GM20431 (cell line): ENCODE results near the gene NELFB.

Experiments used
- in situ Hi-C: fragments of 300-500 bp; cut with MseI, MboI; formaldehyde crosslinking; loops from one replicate; pipeline ENCODE4 v1.15.0; 2020; ENCODE audit warnings: low sequenced_read_pairs; ENCODE audit not compliant: unreplicated experiment

NELFB gene

DNA sequence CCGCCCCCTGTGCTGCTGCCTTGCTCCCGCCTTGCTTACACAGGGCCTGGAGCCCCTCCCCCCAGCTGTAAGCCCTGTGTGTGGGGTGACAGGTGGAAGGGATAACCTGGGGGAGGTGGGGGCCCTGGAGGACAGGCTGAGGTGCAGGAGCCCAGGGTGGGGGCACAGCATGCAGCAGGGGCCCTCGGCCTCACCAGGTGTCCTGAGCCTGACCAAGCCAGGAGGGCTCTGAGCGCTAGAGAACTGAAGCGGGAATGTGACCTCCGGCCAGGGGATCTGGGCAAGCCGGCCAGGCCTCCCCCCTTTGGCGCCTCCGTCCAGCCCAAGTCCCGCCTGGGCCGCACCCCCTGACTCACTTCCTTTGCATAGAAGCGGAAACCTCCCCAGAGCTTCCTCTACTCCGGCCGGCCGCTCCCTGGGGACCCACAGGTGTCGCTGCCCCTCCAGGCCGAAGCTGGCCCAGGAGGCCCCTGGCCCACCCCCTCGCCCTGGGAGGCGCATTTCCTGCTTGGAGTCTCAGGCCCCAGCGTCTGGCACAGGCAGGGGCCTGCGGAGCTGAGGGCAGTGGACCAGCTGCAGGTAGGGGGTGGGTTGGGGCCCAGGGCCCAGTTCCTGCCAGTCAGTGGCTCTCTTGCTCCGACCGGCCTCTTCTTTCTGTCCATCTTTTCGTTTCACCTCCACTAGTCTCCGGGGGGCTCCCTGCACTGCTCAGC, 22.4 kb downstream of the NELFB start, which contains the start of gene TOR4A:
TSS of gene TOR4A (plus strand) at position 398 of the 713 bp plus-strand sequence. CDS start 964 bp downstream, outside the sequence.
- in situ Hi-C loops: no loop called here

DNA sequence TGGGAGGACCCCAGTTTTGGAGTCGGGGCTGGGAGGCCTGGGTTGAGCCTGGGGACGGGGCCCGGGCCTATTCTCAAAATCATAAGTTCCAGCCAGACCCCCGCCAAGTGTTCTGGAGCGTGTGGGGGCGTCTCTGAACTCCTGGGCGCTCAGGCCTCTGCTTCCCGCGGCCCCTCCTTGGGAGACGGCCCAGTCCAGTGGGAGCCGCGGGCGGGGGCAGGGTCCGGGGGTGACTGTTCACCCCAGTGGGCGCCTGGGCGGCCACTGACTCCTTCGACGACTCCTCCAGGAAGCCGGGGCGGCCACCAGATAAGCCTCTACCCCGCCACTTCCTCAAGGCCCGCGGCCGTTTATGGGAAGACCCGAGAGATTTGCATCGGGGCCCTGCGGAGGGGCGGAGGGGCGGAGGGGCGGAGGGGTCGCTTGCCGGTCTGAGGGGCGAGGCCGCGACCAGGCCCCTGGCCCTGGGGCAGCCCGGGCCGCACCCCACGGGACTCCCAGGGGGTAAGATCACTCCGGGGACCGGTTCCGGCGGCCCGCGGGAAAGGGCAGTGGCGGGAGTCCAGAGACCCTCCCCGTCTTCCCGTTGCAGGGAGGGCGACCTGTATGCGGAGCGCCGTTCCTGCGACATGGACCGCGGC, 23.1 kb downstream of the NELFB start:
- in situ Hi-C loops: no loop called here

DNA sequence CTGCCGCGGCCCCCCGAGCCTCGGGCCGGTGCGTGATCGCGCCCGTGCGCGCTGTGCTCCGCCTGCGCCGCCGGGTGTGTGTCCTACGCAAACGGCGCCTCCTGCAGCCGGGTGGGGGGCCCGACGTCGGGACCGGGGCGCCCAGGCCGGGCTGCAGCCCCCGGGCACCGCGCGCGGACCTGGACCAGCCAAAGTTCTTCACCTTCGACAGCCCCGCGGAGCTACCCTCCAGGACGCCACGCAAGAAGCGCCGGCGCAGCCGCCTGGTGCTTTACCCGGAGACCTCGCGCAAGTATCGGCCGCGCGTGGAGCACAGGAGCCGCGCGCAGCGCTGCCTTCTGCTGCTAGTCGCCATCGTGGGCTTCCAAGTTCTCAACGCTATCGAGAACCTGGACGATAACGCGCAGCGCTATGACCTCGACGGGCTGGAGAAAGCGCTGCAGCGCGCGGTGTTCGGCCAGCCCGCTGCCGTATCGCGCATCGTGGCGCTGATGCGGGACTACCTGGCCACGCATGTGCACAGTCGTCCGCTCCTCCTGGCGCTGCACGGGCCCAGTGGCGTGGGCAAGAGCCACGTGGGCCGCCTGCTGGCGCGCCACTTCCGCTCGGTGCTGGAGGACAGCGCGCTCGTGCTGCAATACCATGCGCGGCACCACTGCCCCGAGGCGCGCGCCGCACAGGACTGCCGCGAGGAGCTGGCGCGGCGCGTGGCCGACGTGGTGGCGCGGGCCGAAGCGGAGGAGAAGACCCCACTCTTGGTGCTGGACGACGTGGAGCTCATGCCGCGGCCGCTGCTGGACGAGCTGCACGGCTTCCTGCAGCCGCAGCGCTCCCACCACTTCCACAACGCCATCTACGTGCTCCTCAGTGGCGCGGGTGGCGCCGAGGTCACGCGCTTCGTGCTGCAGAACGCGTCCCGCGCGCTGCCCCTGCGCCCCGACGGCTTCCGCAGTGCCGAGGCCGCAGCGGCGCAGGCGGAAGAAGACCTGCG, 23.9 kb downstream of the NELFB start:
- in situ Hi-C loops: no loop called here

DNA sequence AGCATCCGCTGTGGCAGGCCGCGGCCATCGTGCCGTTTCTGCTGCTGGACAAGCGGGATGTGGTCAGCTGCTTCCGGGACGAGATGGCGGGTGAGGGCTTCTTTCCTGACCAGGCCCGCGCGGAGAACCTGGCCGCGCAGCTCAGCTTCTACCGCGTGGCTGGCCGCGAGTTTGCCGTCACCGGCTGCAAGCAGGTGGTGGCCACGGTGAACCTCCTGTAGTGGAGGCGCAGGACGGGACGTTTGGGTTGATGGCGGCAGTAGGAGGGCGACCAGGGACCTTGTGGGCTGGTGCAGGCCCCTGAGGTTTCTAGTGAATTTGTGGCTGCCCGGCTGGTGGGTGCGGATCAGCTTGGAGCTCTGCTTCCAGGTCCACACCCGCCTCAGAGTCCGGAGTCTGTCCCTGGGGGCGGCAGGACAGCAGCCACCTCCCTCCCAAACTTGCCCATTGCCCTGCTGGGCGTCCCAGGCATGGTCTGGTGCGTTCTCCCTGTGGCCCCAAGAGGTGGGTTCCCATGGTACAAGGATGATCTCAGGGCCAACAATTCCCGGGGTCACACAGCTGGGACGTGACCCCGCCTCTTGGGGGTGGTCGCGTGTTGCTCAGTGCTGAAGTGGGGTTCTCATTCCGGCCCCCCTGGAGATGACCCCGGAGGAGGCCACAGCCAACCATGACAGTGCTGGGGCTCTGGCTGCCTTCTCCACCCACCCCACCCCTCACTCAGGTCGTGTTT, 24.8 kb downstream of the NELFB start:
- in situ Hi-C loops: no loop called here

DNA sequence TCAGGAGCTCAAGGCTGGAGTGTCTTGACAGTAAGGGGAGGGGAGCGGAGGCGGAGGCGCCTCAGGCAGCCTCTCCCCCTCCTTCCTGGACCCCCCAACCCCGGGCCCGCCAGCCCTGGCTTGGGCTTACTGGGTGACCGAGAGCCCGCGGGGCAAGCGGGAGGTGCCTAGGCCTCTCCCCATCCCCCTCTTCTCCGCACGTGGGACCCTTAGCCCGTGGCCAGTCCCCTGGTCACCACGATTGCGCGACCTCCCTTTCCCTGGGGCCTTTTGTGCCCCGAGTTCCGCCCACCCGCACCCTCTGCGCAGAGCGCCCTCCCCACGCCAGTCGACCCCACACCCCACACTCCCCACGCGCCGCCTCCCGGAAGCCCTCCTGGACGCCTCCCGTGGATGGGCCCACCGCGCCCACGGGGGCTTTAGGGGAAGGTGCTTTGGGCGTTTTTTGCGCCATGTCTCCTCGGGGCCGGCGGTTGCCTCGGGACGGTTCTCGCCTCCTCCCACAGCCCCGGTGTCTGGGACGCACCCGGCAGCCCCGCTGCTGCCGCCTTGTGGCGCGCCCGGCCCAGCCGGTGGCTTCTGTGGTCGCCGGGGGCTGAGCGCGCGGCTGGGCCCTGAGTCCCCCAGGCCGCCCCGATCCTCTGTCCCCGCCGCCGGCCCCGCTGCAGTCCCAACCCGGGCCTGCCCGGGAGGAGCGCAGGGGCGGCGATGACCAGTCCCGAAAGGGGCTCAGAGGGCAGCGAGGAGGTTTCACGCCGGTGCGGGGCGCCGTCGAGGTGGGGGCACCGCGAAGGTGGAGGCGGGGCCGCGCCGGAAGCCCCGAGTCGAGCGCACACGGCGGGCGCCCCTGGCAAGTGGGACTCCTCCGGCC, 25.6 kb downstream of the NELFB start:
- in situ Hi-C loops: no loop called here

DNA sequence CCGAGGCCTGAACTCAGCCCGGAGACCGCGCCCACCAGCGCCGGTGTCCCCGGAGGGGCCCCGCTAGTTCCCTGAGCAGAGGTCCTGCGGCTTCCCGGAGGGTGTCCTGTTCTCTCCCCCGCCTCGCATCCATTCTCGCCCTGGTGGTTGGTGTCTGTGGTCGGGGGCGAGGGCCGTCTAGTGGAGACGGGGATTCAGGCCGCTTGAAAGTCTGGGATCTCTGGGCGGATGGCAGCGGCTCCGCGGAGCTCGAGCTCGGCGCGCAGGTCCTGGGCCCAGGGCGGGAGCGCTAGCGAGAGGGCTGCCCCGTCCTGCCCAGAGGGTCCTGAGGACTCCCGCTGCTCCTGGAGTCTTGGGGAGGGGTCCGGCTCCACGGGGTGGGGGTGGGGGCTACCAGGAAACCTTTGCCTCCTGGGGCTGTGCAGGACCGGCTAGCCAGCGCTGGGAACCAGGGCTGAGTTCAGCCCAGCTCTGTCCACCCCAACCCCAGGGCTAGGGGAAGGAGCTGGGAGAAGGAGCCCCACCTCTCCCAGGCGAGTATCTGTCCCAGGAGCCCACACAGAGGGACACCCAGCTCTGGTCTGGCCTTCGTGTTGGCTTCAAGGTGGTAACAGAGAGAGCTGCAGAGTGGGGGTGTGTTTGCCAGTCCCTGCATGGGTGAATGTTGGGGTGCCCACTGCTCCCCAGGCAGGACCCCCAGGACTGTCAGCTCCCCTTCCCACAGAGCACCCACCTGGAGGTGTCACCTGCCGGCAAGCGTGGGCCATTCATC, 26.4 kb downstream of the NELFB start:
- in situ Hi-C loops: no loop called here

DNA sequence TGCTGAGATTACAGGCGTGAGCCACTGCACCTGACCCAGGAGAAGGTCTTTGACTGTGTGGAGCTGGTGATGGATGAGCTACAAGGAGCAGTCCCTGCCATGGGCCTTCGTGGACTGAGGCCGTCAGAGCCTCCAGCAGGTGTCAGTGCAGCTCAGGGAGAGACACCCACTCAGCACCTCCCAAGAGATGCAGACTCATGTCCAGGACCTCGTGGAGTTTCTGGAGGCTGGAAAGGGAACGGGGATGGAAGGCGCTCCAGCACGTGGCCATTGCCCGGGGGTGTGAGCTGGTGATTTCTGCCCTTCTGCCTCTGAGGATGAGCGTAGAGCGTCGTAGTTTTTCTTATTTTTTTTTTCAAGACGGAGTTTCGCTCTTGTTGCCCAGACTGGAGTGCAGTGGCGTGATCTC, 31.9 kb downstream of the NELFB start:
- in situ Hi-C loops: no loop called here

DNA sequence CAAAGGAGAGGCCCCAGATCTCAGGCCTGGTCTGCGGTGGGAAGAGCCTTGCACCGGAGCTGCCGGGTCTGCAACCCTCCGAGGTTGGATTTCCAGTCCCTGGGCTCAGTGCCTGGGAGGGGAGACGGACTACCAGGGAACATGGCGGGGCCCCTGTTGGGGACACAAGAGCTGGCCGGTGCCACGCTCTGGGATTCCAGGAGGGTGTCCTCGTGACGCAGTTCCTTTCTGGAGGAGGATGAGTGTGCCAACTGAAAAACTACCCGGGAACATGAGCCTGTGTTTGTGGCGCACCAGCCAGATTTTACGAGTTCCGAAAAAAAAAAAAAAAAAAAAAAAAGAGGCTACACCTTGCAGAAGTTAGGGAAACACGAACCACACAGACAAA, 38.0 kb downstream of the NELFB start:
- in situ Hi-C loops: loop anchor here (10.0 kb wide), 1 partner anchor 142 kb away; no protein-coding TSS in a partner anchor

DNA sequence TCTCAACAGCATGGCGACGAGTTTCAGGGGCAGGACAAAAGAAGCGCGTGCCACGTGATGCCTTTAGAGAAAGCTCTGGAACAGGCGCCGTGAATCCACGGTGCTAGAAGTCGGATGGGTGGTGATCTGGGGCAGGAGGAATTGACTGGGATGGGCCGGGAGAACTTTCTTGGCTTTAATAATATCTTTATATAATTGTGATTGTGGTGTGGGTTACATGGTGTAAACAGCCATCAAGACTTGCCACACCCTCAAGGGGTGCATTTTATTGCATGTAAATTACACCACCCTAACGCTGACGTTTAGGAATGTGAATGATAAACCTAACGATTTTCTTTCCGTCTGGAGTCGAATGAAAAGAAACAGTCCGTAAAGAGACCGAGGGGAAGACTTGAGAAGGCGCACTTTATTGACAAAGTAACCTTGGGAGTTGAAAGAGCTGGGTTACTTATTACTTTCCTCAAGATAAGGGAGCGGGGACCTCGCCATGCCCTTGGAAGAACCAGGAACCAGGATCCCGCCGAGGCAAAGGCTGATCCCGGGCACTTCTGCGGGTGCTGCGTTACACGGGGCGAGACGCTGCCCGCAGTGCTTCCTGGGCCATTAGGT, 38.5 kb downstream of the NELFB start:
- in situ Hi-C loops: loop anchor here (10.0 kb wide), 1 partner anchor 141 kb away; no protein-coding TSS in a partner anchor

DNA sequence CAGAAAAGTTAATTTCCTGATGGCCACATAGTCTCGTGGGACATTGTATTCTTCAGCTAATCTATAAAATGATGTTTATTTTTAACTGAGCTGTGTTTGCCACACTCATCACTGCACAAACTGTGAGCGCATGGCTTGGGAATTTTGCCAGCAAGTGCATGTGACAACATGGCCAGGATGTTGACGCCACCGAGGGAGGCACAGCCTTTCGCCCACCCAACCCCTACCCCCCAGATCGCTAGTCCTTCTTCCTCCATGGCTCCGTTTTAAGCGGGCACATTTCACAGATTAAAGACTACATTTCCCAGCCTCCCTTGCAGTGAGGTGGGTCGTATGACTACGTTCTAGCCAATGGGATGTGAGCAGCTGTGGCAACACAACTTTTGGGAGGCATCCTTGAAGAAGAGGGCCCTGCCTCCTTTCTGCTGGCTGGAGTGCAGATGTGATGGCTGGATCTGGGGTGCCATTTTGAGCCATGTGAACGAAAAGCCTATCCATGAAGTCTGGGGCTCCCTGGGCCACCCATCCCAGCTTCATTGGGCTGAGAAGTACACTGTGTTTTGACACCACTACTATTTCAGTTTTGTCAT, 39.1 kb downstream of the NELFB start:
- in situ Hi-C loops: loop anchor here (10.0 kb wide), 1 partner anchor 141 kb away; no protein-coding TSS in a partner anchor

DNA sequence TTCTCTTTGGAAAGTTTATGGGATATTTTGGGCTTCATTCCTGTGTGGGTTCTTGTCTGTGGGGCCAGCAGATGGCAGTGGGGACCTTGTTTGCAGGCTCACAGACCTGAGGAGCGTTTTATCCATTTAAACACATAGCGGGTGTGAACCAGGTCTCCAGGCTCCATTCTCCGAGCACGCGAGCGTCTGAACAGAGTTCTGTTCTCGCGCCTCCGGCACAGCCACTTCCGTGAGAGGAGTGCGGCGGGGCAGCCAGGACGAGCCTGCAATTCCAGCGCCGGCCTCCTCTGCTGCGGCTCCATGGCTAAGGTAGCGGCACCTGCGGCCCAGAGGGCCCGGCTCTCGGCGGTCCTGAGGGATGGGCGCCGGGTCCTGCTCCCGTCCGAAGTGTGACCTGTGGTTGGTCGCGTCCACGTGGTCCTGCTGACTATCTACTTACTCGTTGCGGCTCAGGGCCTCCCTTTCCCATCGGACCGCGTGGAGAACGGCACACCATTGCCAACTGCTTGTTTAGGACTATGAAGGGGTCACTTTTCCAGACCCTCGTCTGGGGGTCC, 39.6 kb downstream of the NELFB start:
- in situ Hi-C loops: loop anchor here (10.0 kb wide), 1 partner anchor 140 kb away; no protein-coding TSS in a partner anchor

DNA sequence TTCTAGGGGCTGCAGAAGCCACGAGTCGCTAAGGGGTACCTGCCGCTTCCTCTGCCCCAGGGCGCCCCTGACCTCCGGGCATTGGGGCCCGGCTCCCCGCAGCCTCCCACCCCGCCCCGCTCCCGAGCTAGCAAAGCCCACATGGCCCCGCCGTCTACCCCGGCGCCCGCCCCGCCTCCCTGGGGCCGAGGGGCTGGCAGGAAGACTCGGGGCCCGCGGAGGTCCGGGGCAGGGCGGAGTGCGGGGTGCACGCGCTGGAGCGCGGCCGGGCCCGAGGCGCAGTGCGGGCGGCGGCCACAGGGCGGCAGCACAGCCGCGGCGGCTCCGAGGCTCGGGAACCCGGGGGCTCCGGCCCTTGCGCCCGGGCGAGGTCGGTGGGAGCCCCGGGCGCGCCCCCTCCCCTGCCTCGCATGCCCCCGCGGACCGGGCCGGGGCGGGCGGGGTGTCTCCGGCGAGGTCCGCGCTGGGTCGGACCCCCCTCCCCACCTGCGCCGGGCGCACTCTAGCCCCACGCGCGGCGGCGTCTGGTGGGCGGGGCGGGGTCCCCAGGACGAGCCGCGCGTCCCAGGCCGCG, 40.2 kb downstream of the NELFB start:
- in situ Hi-C loops: loop anchor here (10.0 kb wide), 1 partner anchor 139 kb away; no protein-coding TSS in a partner anchor

DNA sequence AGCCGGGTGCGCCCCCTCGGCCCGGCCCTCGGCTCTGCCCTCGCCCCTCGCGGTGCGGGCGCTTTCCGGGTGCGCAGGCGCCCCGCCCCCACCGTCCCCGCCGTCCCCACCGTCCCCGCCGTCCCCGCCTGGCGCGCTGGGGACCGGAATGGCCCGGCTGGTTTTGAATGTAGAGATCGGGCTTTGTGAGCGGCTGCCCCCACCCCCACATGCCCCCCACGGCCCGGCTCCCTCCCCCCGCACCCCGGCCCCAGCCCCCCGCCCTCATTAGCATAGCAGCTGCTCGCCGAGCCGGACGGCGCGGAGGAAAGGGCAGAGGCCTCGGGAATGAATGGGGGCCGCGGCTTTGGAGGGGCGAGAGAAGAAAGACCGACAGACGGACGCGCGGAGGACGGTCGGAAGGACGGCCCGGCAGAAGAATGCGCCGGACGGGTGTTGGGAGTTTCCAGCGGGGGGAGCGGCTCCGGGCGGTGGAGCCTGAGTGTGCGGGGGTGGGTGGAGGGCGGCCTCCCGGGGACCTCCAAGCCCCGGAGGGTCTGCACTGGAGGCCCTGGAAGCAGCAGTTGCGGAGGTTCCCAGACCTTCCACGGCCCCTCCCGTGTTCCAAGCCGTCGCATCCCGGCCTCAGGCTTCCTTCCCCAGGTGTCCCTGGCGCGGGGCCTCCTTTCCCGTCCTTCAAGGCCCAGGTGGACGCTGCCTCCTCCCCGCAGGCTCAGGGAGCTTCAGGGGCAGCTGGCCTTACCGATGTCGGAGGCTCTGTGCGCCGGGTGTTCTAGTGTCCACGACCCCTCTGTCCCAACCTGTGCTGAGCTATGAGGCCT, 40.9 kb downstream of the NELFB start:
- in situ Hi-C loops: loop anchor here (10.0 kb wide), 1 partner anchor 139 kb away; no protein-coding TSS in a partner anchor

DNA sequence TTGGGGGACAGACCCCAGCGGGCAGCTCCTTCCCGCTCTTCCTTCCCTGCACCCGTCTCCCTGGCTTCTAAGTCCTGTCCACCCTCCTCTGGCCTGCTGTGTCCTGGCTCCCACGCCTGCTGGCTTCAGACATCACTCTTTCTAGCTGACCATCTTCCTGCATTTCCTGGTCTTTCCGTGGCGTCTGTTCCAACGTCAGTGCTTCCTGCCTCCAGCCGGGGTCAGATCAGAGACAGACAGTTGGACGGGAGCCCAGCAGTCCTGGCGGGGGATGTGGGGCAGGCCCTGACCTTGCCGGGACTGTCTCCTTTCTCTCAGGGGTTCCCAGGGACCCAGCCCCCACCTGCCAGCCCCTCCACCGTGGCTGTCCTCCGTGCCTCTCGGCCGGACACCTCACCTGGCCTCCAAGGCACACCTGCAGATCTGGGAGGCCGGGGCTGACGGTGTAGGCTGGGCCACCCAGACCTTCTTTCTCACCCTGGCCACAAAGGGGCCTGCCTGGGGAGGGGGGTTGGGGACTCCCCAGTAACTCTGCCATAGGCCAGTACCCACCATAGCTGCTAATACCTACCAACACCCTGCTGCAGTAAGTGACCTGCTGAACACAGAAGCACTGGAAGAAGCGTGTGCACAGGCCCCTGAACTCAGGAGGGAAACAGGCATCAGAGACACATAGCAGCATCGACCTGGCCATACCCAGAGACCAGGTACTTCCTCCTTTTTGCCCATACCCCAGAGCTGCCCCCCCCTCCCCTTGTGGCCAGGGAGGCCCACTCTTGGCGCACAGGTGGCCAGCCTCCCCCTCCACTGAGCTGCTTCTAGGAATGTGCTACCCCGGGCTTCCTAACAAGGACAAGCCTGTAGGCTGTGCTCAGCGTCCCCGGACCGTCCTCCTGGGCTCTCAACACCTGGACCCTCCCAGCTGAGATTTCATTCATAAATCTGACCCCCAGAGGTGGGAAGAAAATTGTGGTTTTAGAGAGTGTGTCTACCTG, 41.8 kb downstream of the NELFB start:
- in situ Hi-C loops: loop anchor here (10.0 kb wide), 1 partner anchor 138 kb away; no protein-coding TSS in a partner anchor
